Effector memory CD4-positive, alpha-beta T cell (primary cell): ENCODE measurements around the gene KERA.

Source experiments
- DNase-seq, 3 donors: peaks; one replicate each; pipeline ENCODE4 v3.0.0-alpha.2; 2020
- H3K27ac ChIP-seq: 2 replicates; pipeline ENCODE4 v1.7.0; 2013; ENCODE audit warnings: mild to moderate bottlenecking, low read length, moderate library complexity; ENCODE audit not compliant: insufficient read depth, poor library complexity, severe bottlenecking
- H3K27me3 ChIP-seq: replicated peaks from 2 replicates; pipeline ENCODE4 v1.7.0; 2013; ENCODE audit warnings: mild to moderate bottlenecking, low read length; ENCODE audit not compliant: insufficient read depth, control insufficient read depth, poor library complexity, severe bottlenecking
- H3K36me3 ChIP-seq: 2 replicates; pipeline ENCODE4 v1.7.0; 2013; ENCODE audit warnings: mild to moderate bottlenecking, low read length, moderate library complexity; ENCODE audit not compliant: control insufficient read depth, insufficient read depth
- H3K4me1 ChIP-seq: 2 replicates; pipeline ENCODE4 v1.7.0; 2013; ENCODE audit warnings: low read length, mild to moderate bottlenecking; ENCODE audit not compliant: control insufficient read depth, insufficient read depth, poor library complexity, severe bottlenecking
- H3K4me3 ChIP-seq: 2 replicates; pipeline ENCODE4 v1.7.0; 2013; ENCODE audit warnings: low read length, low read depth, mild to moderate bottlenecking; ENCODE audit not compliant: insufficient read depth, poor library complexity, severe bottlenecking
- H3K9me3 ChIP-seq: 2 replicates; pipeline ENCODE4 v1.7.0; 2013; ENCODE audit warnings: mild to moderate bottlenecking, low read length, moderate library complexity; ENCODE audit not compliant: control insufficient read depth

KERA gene

GRCh38 chr12:91074154-91074709, 16.4 kb upstream of the KERA start:
- Histone ChIP-seq H3K27me3 (no peaks in the 10 kb centered on the region), H3K4me1 (no peaks in the 10 kb centered on the region), H3K4me3 (no peak overlapping the region), H3K9me3 (no peaks in the 10 kb centered on the region), H3K36me3 (no peaks in the 10 kb centered on the region), H3K27ac (no peak overlapping the region)
- no peak for DNase-seq

- Histone ChIP-seq H3K27me3 (no peaks in the 10 kb centered on the region), H3K27ac (no peak overlapping the region), H3K36me3 (no peaks in the 10 kb centered on the region), H3K9me3 (no peaks in the 10 kb centered on the region), H3K4me3 (no peak overlapping the region), H3K4me1 (no peaks in the 10 kb centered on the region)
- no peak for DNase-seq
These were observed 15.6 kb upstream of the KERA start for GRCh38 chr12:91073426-91073825.

- Histone ChIP-seq H3K27ac (no peak overlapping the region), H3K9me3 (no peaks in the 10 kb centered on the region), H3K36me3 (no peaks in the 10 kb centered on the region), H3K4me3 (no peak overlapping the region), H3K4me1 (no peaks in the 10 kb centered on the region), H3K27me3 (no peaks in the 10 kb centered on the region)
- DNase-seq: no peak
These were observed 15.1 kb upstream of the KERA start for GRCh38 chr12:91072931-91073330.

GRCh38 chr12:91070936-91071335, 13.1 kb upstream of the KERA start:
- no peaks in the 10 kb centered on the region for H3K9me3 ChIP-seq
- no peak overlapping the region for H3K4me3 ChIP-seq
- no peaks in the 10 kb centered on the region for H3K36me3 ChIP-seq

GRCh38 chr12:91065396-91065795, 7.6 kb upstream of the KERA start:
- Histone ChIP-seq H3K36me3 (no peaks in the 10 kb centered on the region), H3K9me3 (no peaks in the 10 kb centered on the region), H3K27me3 (no peaks in the 10 kb centered on the region), H3K4me3 (no peak overlapping the region), H3K27ac (no peak overlapping the region), H3K4me1 (no peaks in the 10 kb centered on the region)
- no peak for DNase-seq

More at GRCh38 chr12:91070936-91071335, 13.1 kb upstream of the KERA start:
- DNase-seq: no peak
- no peaks in the 10 kb centered on the region for H3K4me1 ChIP-seq
- no peak overlapping the region for H3K27ac ChIP-seq
- H3K27me3 ChIP-seq: no peaks in the 10 kb centered on the region

- Histone ChIP-seq H3K4me3 (no peak overlapping the region), H3K27me3 (no peaks in the 10 kb centered on the region), H3K4me1 (no peaks in the 10 kb centered on the region), H3K9me3 (no peaks in the 10 kb centered on the region), H3K27ac (no peak overlapping the region), H3K36me3 (no peaks in the 10 kb centered on the region)
- DNase-seq: no peak
These were observed 6.8 kb upstream of the KERA start for GRCh38 chr12:91064640-91065039.

GRCh38 chr12:91061091-91061490, 3.3 kb upstream of the KERA start:
- no peak overlapping the region for H3K4me3 ChIP-seq
- DNase-seq: no peak
- no peaks in the 10 kb centered on the region for H3K9me3 ChIP-seq
- H3K27ac ChIP-seq: no peak overlapping the region
- H3K36me3 ChIP-seq: no peaks in the 10 kb centered on the region
- H3K4me1 ChIP-seq: no peaks in the 10 kb centered on the region
- no peaks in the 10 kb centered on the region for H3K27me3 ChIP-seq

- Histone ChIP-seq H3K36me3 (no peaks in the 10 kb centered on the region), H3K27ac (no peak overlapping the region), H3K9me3 (no peaks in the 10 kb centered on the region), H3K27me3 (no peaks in the 10 kb centered on the region), H3K4me3 (no peak overlapping the region), H3K4me1 (no peaks in the 10 kb centered on the region)
- no peak for DNase-seq
These were observed 1.4 kb upstream of the KERA start for GRCh38 chr12:91059211-91059610.

- no peaks in the 10 kb centered on the region for H3K36me3 ChIP-seq
- DNase-seq: no peak
These were observed 962 bp upstream of the KERA start for GRCh38 chr12:91058786-91059185.

GRCh38 chr12:91056488-91056887, 1.3 kb downstream of the KERA start:
- Histone ChIP-seq H3K9me3 (no peaks in the 10 kb centered on the region), H3K27me3 (no peaks in the 10 kb centered on the region), H3K36me3 (no peaks in the 10 kb centered on the region), H3K4me1 (no peaks in the 10 kb centered on the region), H3K4me3 (no peak overlapping the region), H3K27ac (no peak overlapping the region)
- DNase-seq: no peak

More at GRCh38 chr12:91058786-91059185, 962 bp upstream of the KERA start:
- Histone ChIP-seq H3K27ac (no peak overlapping the region), H3K27me3 (no peaks in the 10 kb centered on the region), H3K4me3 (no peak overlapping the region), H3K4me1 (no peaks in the 10 kb centered on the region), H3K9me3 (no peaks in the 10 kb centered on the region)
